ENCODE results near the gene PCBP3. TPM values are rescaled to one million over a fixed set of nuclear protein-coding genes. Genes with fewer than 3 reads are reported as not detected.

PCBP3 gene
- total and polyA plus RNA-seq, 4 donors = 0.36 to 1.6 (median 0.42) TPM

- TF ChIP-seq JUND (IDR thresholded peaks at IDR 0.05) = no peak
- TF ChIP-seq RAD21 (IDR thresholded peaks at IDR 0.05) = no peak
- TF ChIP-seq FOXA2 (IDR thresholded peaks at IDR 0.05) = no peak
- no peak overlapping the region for H3K27ac ChIP-seq (ENCODE audit: low read depth in 1 of 2, low read length in 2 of 2)
- H3K9ac ChIP-seq (ENCODE audit: low read depth in 1 of 2, low read length in 2 of 2) = no peak overlapping the region
- peaks cover 0 to 10% (median 0%) of the 10 kb centered on the region in 4 donors for H3K27me3 ChIP-seq (ENCODE audit: control insufficient read depth in 4 of 4, insufficient read depth in 4 of 4, low read length in 3 of 4)
- no peaks in the 10 kb centered on the region for H3K36me3 ChIP-seq (ENCODE audit: control insufficient read depth in 4 of 4, insufficient read depth in 3 of 4, low read depth in 1 of 4, low read length in 3 of 4)
- H3K4me1 ChIP-seq (ENCODE audit: control insufficient read depth in 4 of 4, insufficient read depth in 4 of 4, low read length in 3 of 4) = no peaks in the 10 kb centered on the region
- H3K9me3 ChIP-seq (ENCODE audit: control insufficient read depth in 4 of 4, low read length in 3 of 4) = no peaks in the 10 kb centered on the region
- H3K4me3 ChIP-seq (ENCODE audit: low read depth in 1 of 3, low read length in 3 of 3) = no peak overlapping the region
- 90% methylated on average over 10 of the region's 10 CpGs for WGBS
- DNase-seq (ENCODE audit: low spot score) = no peak
Measured at GRCh38 chr21:45723049-45723958, 79.8 kb downstream of the PCBP3 start.

- 72% methylated on average over 13 of the region's 13 CpGs for WGBS
Measured at GRCh38 chr21:45724345-45724961, 80.9 kb downstream of the PCBP3 start.

More at GRCh38 chr21:45724345-45724961, 80.9 kb downstream of the PCBP3 start:
- no peak for DNase-seq (ENCODE audit: low spot score)
- Histone ChIP-seq H3K9me3 (ENCODE audit: control insufficient read depth in 4 of 4, low read length in 3 of 4) (no peaks in the 10 kb centered on the region), H3K4me3 (ENCODE audit: low read depth in 1 of 3, low read length in 3 of 3) (no peak overlapping the region), H3K27ac (ENCODE audit: low read depth in 1 of 2, low read length in 2 of 2) (no peak overlapping the region), H3K27me3 (ENCODE audit: control insufficient read depth in 4 of 4, insufficient read depth in 4 of 4, low read length in 3 of 4) (peaks cover 0 to 7% (median 0%) of the 10 kb centered on the region in 4 donors), H3K4me1 (ENCODE audit: control insufficient read depth in 4 of 4, insufficient read depth in 4 of 4, low read length in 3 of 4) (no peaks in the 10 kb centered on the region), H3K9ac (ENCODE audit: low read depth in 1 of 2, low read length in 2 of 2) (no peak overlapping the region), H3K36me3 (ENCODE audit: control insufficient read depth in 4 of 4, insufficient read depth in 3 of 4, low read depth in 1 of 4, low read length in 3 of 4) (no peaks in the 10 kb centered on the region)
- TF ChIP-seq, protein P1, sequence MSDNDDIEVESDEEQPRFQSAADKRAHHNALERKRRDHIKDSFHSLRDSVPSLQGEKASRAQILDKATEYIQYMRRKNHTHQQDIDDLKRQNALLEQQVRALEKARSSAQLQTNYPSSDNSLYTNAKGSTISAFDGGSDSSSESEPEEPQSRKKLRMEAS (IDR thresholded peaks at IDR 0.05) = no peak
- no peak for TF ChIP-seq FOXA2 (IDR thresholded peaks at IDR 0.05)
- no peak for TF ChIP-seq TAF1 (conservative IDR thresholded peaks at IDR 0.05)
- TF ChIP-seq EGR1 (IDR thresholded peaks at IDR 0.05; ENCODE audit: low read depth in 2 of 2) = no peak
- no peak for TF ChIP-seq NR2F2 (IDR thresholded peaks at IDR 0.05)
- no peak for TF ChIP-seq JUND (IDR thresholded peaks at IDR 0.05)
- TF ChIP-seq, protein P2, sequence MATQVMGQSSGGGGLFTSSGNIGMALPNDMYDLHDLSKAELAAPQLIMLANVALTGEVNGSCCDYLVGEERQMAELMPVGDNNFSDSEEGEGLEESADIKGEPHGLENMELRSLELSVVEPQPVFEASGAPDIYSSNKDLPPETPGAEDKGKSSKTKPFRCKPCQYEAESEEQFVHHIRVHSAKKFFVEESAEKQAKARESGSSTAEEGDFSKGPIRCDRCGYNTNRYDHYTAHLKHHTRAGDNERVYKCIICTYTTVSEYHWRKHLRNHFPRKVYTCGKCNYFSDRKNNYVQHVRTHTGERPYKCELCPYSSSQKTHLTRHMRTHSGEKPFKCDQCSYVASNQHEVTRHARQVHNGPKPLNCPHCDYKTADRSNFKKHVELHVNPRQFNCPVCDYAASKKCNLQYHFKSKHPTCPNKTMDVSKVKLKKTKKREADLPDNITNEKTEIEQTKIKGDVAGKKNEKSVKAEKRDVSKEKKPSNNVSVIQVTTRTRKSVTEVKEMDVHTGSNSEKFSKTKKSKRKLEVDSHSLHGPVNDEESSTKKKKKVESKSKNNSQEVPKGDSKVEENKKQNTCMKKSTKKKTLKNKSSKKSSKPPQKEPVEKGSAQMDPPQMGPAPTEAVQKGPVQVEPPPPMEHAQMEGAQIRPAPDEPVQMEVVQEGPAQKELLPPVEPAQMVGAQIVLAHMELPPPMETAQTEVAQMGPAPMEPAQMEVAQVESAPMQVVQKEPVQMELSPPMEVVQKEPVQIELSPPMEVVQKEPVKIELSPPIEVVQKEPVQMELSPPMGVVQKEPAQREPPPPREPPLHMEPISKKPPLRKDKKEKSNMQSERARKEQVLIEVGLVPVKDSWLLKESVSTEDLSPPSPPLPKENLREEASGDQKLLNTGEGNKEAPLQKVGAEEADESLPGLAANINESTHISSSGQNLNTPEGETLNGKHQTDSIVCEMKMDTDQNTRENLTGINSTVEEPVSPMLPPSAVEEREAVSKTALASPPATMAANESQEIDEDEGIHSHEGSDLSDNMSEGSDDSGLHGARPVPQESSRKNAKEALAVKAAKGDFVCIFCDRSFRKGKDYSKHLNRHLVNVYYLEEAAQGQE (IDR thresholded peaks at IDR 0.05) = no peak
- TF ChIP-seq, protein P3, sequence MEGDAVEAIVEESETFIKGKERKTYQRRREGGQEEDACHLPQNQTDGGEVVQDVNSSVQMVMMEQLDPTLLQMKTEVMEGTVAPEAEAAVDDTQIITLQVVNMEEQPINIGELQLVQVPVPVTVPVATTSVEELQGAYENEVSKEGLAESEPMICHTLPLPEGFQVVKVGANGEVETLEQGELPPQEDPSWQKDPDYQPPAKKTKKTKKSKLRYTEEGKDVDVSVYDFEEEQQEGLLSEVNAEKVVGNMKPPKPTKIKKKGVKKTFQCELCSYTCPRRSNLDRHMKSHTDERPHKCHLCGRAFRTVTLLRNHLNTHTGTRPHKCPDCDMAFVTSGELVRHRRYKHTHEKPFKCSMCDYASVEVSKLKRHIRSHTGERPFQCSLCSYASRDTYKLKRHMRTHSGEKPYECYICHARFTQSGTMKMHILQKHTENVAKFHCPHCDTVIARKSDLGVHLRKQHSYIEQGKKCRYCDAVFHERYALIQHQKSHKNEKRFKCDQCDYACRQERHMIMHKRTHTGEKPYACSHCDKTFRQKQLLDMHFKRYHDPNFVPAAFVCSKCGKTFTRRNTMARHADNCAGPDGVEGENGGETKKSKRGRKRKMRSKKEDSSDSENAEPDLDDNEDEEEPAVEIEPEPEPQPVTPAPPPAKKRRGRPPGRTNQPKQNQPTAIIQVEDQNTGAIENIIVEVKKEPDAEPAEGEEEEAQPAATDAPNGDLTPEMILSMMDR (IDR thresholded peaks at IDR 0.05; ENCODE audit: low read depth, low read length, missing input control) = no peak
- TF ChIP-seq HNF4A (conservative IDR thresholded peaks at IDR 0.05) = no peak
